ENCODE measurements around the gene EXT2.

EXT2 gene

DNA sequence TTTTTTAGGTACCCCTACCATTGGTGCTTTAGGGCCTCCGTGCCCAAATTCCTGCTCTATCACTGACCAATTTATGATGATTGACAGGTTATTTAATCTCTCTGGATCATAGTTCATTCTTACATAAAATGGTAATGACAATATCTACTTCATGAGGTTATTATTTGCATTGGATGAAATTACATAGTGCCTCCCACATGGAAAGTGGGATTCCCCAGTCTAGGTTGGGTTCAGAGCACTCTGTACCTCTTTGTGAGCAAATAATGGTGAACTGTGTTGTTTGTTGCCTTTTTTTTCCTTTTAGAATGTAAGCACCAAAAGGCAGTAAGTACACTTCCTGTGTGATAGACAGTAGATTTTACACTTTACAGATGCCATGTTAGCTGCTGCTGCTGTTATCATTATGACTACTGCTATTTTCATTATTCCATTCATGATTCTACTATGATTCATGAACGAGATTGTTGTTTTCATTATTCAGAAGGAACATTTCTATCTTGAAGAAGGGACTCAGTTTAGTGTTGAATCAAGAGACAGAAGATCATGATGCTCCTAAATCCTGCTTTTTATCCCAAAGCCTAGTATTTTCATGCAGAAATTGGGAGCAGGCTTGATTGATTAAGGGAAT, 113.6 kb downstream of the EXT2 start:
- DNase-seq = no peak

GRCh38 chr11:44212128-44212527, 116.7 kb downstream of the EXT2 start:
- DNase-seq = no peak

DNA sequence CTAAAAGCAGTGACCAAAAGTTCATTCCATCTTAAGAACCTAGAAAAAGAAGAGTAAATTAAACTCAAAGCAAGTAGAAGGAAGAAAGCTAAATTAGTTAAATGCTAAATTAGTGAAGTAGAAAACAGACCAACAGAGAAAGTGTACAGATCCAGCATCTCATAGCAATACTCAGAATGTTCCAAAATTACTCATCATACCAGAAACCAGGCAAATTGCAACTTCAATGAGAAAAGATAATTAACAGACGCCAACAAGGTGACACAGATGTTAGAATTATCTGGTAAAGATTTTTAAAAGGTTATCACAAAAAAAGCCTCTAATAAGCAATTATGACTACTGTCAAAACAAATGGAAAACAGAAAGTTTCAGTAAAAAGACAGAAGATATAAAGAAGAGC, 117.7 kb downstream of the EXT2 start:
- no peak for DNase-seq

GRCh38 chr11:44217432-44217831, 122.0 kb downstream of the EXT2 start:
- no peak for DNase-seq

DNA sequence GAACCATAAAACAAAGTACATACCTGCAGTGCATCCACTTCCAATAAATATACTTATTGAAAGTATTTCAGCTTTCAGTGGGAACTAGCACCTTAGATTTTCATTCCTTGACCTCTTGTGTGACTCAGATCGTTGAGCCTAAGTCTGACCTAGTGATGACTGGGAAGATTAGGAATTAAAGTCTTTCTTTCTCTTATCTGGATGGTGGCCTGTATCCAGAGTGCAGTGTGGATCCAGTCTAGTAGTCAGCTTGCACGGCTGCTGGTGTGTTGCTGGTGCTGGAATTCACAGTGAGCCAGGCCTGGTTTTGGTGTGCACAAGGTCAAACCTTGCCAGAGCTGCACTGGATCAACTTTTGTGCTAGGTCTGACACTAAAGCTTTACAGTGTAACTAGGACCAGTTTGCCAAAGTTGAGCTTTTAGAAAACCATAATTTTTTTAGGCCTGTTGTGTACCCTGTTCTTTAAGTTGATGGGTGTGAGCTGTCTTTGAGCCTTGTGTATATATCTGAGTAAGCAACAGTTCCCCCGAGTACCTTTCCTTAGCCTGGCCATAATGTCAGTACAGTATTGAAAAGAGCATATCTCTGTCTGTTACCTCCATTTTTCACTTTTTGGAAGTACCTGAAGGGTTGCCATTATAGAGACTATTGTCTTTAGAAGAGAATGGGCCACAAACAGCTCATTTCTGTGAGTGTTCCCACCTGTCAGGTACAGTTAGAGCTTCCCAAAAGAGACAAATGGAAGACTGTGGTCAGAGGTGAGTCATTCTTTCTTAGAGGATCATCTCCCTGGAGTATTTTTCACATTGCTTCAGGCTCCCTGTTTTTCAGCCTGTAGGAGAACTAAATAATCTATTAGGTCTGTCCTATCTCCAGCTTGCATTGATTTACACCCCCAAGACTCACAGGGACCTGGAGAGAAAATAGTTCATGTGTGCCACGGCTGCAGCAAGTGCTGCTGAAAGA, 124.6 kb downstream of the EXT2 start:
- DNase-seq = no peak

DNA sequence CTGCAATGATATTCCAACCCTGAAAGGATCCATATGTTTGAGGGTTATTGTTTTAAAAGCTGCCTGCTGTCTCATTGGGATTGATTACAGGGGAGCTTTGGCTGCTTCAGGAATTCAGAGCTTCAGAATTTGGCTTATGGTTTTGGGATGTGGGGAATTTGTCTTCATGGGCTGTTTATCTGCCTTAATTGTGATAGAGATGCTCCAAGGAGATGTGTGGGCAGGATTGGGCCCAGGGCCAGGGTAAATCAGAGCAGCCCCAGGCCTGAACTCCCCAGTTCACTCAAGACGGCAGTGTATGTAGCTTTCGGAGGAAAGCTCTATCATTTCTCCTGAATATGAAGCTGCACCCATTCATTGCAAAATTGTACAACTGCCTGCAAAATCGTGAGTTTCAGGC, 126.0 kb downstream of the EXT2 start:
- DNase-seq = no peak

GRCh38 chr11:44221992-44222391, 126.5 kb downstream of the EXT2 start:
- no peak for DNase-seq

- DNase-seq = no peak
Observed at GRCh38 chr11:44223238-44223637, 127.8 kb downstream of the EXT2 start.

DNA sequence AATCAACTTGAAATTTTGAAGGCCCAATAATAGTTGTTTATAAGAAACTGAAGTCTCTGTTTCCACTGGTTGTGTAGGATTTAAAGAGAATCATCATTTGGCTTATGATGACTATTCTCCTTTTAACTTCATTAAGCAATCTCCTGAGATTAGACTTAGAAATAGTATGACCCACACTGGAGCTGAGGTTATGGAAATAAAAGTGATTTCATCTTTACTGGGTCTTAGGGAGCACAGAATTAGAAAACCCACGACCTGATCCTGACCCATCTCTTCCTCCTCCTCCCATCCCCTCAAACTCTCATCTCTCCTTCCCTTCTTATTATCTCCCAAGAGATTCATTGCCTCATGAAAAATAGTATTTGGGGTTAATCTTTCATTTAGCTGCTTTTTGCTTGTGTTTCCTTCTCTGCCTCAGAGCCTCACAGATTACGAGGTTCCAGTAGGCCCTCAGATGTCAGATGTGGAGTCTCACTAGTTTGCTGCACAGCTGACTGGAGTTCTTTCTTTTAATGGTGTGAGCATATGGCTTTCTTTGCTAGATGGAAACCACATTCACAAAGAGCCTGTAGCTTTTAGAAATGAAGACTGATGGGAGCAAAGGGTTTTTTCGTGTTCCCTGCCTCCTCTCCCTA, 129.5 kb downstream of the EXT2 start:
- DNase-seq = no peak

- no peak for DNase-seq
Observed at GRCh38 chr11:44226490-44226889, 131.0 kb downstream of the EXT2 start.

GRCh38 chr11:44226945-44227344, 131.5 kb downstream of the EXT2 start:
- DNase-seq = no peak

GRCh38 chr11:44228379-44228778, 132.9 kb downstream of the EXT2 start:
- DNase-seq = no peak

- no peak for DNase-seq
Observed at GRCh38 chr11:44229098-44229497, 133.6 kb downstream of the EXT2 start.

DNA sequence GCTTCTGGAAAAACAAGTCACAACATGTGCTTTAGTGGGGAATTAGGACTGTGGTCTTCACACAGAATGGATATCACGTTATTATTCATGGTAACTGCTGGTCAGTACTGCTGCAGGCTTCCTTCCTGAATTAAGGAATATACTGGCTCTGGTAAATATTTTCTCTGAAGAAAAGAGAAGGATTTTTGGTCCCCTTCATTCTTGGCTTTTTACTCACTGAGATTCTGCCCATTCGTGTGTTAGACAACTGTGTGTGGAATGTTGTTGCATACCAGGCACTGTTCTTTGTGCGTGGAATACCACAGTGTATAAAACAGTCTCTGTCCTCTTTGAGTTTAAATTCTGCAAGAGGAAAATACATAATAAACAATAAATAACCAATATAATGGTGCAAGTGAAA, 134.1 kb downstream of the EXT2 start:
- no peak for DNase-seq

DNA sequence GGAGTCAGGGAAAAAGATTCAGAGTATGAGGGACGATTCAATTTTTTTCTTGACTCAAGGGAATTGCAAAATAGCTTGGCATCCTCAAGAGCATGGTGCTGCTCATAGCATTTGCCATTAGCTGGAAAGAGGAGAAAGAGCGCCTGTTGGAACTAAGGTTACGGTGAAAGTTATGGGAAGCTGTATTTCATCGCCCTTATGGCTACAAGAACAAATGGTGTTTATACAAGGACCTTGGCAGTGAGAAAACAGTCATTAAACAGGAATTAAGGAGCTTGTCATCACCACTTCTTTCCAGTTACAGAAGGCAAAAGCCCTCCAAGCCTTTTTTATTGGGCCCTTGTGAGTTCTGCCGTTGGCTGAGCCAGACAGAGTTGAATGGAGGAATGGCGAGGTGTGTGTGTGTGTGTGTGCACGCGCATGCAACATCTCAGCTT, 140.3 kb downstream of the EXT2 start:
- no peak for DNase-seq

GRCh38 chr11:44236296-44236695, 140.8 kb downstream of the EXT2 start:
- DNase-seq = no peak

DNA sequence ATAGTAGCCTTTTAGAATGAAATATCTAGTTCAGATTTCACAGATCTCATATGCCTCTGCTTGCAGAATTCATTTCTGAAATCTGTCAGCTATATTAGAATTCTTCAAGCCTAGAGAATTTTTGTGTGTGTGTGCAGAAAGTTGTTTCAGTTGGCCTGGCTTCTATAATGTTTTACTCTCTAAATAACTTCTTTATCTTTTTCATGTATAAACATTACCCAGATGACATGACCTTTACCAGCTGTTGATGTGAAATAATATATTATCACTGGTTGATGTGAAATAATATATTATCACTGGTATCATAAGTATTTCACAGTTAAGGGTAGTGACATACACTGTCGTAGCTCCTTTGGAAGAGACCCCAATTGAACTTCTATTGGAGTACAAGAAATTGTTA, 141.7 kb downstream of the EXT2 start:
- DNase-seq = no peak

DNA sequence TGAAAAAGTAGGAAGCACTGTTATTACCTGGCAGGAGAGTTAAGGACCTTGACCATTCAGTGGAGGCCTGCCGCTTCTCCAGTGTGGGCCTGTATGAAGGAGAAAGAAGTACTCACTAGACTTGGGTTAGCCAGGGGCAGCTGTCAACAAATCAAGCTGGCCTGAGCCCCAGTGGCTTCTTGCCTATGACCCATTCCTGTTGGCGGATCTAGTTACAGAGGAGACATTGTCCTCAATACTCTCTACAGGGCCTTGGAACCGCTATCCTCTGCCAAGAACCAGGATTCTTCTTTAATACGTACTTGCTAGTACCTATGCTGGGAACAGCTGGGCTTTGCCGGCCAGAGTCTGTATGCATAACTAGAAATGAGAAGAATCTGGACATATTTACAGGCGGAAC, 146.4 kb downstream of the EXT2 start:
- no peak for DNase-seq

DNA sequence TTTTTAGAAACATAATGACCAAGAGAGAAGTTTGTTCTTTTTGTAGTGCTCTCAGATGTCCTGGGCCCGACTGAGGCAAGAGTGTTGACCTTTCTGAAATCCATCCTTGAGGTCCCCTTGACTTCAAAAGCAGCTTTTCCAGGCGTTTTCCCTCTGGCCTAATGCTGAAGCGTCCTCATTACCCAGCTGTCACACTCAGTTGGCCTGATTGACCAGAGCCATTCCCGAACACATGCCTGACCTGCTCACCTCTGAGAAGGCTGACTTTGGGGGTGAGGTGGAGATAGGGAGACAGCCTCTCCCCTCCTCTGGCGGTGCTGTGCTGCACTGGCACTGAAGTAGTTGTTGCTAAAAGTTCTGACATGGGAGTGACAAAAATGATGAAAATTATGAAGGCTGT, 147.6 kb downstream of the EXT2 start:
- DNase-seq = no peak

DNA sequence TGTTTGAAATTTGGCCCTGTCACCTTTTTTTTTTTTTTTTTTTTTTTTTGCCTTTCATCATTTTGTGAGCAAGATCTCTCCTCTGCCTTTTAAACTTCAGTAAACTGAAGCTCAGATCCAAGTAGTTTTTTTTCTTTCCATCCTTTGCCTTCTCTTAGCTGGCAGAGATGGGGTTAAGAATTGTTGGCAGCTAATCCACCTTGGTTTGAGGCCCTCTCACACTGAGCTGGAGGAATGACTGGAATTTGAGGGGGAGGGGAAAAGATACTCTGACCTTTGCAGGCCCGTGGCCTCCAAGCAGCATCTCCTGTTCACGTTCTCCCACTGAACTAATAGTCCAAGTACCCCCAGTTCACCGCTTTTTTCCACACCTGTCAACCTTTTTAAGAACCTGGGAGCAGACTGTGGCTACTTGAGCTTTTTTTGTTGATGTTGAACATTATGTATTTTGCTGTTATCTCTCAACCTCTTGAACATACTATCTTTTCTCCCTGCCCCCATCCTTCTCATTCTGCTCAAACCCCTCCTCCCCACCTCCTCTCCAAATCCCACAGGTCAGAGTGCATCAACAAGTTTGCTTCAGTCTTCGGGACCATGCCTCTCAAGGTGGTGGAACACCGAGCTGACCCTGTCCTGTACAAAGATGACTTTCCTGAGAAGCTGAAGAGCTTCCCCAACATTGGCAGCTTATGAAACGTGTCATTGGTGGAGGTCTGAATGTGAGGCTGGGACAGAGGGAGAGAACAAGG, 148.3 kb downstream of the EXT2 start:
- no peak for DNase-seq

- no peak for DNase-seq
Observed at GRCh38 chr11:44244639-44245310, 149.3 kb downstream of the EXT2 start.

GRCh38 chr11:44246726-44247125, 151.2 kb downstream of the EXT2 start:
- no peak for DNase-seq

DNA sequence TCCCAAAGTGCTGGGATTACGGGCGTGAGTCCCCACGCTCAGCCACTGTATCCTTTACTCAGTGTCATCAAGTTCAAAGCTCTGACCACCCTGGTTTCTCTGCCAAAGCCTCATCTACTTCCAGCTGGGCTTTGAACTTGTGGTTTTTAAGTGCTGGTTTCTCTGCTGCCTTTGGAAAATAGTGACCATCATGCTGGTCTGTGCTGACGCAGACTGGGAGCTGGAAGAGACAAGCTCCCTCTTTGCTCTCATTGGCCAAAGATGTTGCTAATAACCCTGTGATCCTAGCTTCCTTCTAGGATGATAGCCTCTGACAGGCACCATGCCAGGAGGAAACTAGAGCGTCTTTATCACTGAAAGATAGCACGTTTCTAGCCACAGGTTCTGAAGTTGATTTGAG, 152.0 kb downstream of the EXT2 start:
- no peak for DNase-seq

All from stimulated activated CD4-positive, alpha-beta T cell treated with anti-CD3 and anti-CD28 coated beads, Interleukin-4, amount 100 ng/mL, for 1 hour (primary cell).